ENCODE data around the gene CTPS2.
"Not testable (repeated sequence)": the region's sequence is repeated elsewhere in the genome, so short reads cannot be mapped to it uniquely, and the experiment has no call there.

The CTPS2 gene

DNA sequence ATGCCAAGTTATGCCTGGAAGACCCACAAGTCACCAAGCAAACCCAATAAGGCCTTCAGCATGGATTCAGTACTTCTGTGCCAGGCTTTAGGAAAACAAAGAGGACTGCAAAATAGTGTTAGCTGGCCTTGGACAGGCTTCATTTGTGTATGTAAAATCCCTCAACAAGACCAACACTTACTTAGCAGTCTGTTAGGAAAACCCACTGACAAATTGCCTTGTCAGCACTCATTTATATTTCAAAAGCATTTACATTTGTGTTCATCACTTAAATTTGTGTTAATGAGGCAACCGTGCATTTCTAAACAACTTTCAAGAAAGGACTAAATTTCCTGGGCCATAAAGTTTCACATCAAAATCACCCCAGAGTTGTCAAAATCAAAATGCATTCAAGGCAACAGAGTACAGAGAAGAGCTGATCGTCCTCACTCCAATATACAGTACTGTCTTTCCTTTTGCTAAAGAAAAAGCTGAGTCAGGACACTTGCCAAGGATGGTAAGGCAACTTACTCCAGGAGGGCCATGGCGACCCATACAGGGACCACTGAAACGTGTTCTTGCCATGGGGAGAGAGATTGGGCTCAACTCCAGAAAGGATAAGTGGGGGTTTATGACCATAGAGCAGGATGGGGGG, 61.0 kb downstream of the CTPS2 start:
- no peak for DNase-seq

DNA sequence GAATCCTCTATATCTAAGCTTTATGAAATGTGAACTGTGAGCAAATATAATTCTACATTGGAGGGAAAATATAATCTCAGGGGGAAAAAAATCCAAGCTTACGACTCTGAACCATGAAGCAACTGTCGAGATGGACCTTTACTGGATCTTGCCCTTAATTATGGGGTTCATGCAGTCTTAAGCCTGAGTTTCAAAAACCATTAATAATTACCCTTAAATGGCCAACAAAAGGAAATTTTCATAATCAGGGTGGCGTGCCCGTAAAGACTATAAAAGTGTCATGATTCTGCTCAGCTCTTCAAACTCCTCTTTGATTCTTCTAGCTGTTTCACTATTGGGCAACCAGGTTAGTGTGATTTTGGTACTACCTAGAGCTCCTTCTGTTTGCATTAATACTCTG, 62.6 kb downstream of the CTPS2 start, which contains the start of gene S100G:
S100G (plus strand) TSS at position 301 of the 400 bp plus-strand sequence. CDS start 849 bp downstream, outside the sequence.
- no peak for DNase-seq

- no peak for DNase-seq
These were observed 65.9 kb downstream of the CTPS2 start for GRCh38 chrX:16646366-16647138.

DNA sequence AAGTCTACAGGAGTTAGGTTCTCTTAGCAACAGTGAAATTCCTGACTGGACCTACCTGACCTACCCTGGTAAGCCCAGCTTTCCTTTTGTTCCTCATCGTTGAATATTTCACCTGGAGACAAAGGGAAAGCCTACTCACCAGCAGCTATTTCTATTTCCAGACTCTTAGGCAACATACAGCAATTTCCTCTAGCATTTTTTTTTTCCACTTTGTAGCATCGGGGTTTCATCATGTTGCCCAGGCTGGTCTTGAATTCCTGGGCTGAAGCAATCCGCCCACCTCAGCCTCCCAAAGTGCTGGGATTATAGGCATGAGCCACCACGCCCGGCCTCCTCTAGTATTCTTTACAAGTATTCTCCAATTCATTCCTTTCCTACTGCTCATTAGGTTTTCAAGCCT, 69.3 kb downstream of the CTPS2 start:
- no peak for DNase-seq

DNA sequence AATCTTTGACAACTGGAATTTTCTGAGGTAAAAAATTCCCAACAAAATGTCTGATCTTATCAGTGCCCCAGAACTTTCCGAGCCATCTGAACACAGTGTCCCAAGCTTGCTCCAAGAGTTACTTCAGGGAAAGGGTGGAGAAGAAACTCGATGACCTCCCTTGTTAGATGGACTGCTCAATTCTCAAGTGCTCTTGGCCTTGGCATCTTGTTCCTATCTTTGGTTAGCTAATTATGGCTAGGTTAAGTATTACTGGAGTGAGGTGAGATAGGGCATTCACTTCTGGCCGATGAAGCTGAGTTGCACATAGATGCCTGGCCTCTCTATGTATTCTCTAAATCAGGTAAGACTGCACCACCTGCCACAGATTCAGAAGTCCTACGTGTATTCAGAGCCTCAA, 71.6 kb downstream of the CTPS2 start:
- DNase-seq: no peak

GRCh38 chrX:16639966-16640365, 72.5 kb downstream of the CTPS2 start:
- DNase-seq: no peak

DNA sequence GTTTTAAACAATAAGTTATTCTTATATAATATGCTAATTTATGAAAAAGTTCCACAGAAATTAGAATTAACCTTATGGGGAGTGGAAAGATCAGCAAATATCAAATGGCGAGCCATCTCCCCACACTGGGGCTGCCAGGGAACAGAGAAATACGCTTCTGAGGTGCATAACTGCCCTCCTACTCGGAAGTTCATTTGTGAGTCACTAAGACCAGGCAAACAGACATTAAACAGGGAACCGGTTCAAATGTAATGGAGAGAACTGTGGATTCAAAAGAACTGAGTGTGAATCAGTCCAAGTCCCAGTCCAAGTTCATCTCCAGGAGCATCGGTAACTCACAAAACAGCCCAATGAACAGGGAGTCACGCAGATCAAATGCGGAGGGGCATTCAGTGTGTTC, 73.9 kb downstream of the CTPS2 start:
- DNase-seq: no peak

- DNase-seq: no peak
These were observed 76.9 kb downstream of the CTPS2 start for GRCh38 chrX:16635596-16635995.

GRCh38 chrX:16635040-16635439, 77.4 kb downstream of the CTPS2 start:
- DNase-seq: no peak

DNA sequence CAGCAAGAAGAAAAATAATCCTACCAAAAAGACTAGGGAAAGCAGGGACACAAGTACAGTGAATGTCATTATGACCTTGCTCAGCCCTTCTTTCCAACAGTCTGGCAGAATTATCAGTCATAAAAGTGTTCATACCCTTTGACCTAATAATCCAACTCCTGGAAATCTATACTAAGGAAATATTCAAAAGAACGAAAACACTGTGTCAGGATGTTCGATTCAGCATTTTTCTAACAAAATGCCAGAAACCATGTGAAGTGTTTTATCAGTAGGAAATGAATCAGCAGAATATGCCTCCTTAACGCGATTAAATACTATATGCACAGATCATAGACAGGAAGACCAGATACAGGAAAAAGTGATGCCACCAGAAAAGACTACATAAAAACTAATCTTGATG, 78.7 kb downstream of the CTPS2 start:
- no peak for DNase-seq

DNA sequence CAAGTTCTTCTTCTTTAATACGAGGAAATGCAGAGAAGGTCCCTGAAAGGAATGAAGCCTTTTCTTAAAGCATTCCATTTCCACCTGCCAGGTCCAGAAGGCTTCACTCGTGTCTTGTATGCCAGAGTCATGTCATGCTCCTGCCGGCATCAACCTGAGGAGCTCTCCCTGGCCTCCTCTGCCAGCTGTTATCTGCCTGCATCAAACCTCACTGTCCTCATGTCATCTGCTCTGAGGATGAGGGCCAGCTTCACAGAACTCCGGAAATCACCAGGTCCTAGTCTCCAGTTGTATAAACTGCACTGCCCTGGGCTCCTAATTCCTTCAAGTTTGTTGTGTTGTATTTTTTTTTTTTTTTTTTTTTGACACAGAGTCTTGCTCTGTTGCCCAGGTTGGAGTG, 82.6 kb downstream of the CTPS2 start:
- DNase-seq: no peak

GRCh38 chrX:16628946-16629595, 83.4 kb downstream of the CTPS2 start:
- DNase-seq: no peak

DNA sequence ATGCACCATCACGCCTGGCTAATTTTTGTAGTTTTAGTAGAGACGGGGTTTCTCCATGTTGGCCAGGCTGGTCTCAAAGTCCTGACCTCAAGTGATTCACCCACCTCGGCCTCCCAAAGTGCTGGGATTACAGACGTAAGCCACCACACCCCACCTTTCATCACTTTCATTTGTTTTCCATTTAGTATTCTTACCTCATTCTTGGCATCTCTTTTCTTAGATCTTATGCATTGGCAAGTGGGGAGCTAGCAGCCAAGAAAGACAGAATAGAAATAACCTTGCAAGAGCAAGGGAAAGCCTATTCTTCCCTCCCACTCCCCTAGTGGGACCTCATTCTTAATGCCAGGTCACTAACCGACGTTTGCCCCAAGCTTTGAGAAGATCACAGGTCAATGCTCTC, 84.0 kb downstream of the CTPS2 start:
- DNase-seq: not testable (repeated sequence)

DNA sequence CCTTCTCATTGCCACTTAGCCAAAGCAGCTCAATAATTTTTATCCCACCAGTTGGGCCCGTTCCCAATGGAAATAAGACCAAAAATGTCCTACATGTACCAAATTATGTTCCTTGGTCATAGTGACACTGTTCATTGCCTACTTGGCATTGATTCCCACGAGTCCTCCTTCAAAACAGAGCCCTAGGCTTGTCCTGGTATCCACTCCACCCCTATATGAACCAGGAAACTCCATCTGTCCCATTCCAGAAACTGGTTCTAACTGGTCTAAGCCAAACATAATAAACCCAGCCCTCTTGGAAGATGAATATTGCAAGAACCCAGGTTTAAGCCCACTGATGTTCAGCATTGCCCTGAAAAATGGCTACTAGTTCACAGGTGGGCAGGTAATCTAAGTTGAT, 93.4 kb downstream of the CTPS2 start:
- no peak for DNase-seq

DNA sequence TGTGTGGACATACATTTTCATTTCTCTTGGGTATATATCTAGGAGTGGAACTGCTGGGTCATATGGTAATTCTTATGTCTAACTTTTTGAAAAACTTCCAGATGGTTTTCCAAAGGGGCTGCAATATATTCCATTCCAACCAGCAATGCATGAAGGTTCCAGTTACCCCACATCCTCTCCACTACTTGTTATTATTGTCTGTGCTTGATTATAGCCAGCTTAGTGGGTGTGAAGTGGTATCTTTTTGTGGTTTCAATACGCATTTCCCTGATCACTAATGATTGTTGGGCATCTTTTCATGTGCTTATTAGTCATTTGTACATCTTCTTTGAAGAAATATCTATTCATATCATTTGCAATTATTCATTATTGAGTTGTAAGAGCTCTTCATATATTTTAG, 94.0 kb downstream of the CTPS2 start:
- DNase-seq: no peak

GRCh38 chrX:16617382-16617781, 95.1 kb downstream of the CTPS2 start:
- no peak for DNase-seq

- no peak for DNase-seq
These were observed 100.1 kb downstream of the CTPS2 start for GRCh38 chrX:16612257-16612897.

DNA sequence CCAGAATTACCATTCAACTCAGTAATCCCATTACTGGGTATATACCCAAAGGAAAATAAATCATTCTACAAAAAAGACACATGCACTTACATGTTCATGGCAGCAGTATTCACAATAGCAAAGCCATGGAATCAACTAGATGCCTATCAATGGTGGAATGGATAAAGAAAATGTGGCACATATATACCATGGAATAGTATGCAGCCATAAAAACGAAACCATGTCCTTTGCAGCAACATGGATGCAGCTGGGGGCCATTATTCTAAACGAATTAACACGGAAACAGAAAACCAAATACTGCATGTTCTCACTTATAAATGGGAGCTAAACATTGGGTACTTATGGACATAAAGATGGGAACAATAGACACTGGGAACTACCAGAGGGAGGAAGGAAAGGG, 101.8 kb downstream of the CTPS2 start:
- DNase-seq: not testable (repeated sequence)

DNA sequence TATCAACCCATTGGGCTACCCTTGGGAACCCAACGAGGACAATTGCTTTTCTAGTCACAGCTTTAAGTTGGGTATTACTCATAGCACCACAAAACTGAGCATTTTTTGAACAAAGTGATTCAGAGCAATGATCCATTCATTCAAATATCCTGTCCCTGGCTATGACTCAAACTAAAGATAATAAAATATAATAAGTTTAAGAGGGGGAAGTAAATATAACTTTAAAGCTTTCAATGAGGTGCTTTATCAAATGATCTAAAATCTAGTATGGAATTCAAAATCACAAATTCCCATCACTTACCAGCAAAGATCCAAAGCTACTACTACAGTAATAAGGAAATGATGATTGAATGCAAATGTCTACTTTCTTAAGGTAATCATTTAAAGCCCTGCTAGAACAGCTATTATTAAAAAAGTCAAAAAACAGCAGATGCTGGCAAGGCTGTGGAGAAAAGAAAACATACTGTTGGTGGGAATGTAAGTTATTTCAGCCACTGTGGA, 102.3 kb downstream of the CTPS2 start:
- DNase-seq: no peak

GRCh38 chrX:16606142-16606720, 106.2 kb downstream of the CTPS2 start:
- no peak for DNase-seq

GRCh38 chrX:16604337-16604736, 108.1 kb downstream of the CTPS2 start:
- no peak for DNase-seq

DNA sequence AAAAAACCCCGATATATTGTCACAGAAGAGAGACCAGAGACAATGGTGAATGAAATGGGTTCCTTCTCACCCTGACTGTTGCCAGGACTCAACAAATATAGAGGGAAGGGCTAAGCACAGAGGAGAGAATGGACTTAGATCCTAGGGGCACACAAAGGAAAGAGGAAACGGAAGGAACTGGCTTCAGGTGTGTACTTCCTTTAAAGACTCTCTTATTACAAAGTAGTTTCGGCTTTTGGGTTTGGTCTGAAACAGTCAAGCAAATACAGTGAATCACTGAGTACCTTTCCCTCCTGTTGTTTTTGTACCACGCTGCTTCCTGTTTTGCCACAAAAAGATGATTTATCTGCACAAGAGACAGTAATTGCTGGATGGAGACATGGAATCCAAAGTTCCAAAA, 108.6 kb downstream of the CTPS2 start:
- DNase-seq: no peak

DNA sequence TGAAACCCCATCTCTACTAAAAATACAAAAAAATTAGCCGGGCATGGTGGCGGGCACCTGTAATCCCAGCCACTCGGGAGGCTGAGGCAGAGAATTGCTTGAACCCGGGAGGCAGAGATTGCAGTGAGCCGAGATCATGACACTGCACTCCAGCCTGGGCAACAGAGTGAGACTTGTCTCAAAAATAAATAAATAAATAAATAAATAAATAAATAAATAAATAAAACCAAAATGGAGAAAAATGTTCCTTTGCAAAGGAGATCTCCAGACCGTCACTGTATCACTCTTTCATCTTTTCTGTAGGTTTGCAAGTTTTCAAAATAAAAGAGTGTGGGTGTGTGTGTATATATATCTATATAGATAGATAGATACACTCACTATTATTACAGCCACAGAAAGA, 109.2 kb downstream of the CTPS2 start:
- DNase-seq: not testable (repeated sequence)
